ENCODE results near the gene SH3BP2.

GRCh38 chr4:2850966-2851798, 58.3 kb downstream of the SH3BP2 start:
- TF ChIP-seq POLR2A (IDR thresholded peaks at IDR 0.05) (no peak), CTCF (IDR thresholded peaks at IDR 0.05) (no peak), POLR2AphosphoS5 (IDR thresholded peaks at IDR 0.05) (no peak)
